GM19468 (cell line): ENCODE measurements around the gene GOLGA8B.
"Not testable (repeated sequence)": the region's sequence is repeated elsewhere in the genome, so short reads cannot be mapped to it uniquely, and the experiment has no call there.

Source experiments
- ATAC-seq: cut with Tn5 transposase; IDR thresholded peaks from one replicate; pipeline ENCODE4 v1.9.1; 2021; ENCODE audit warnings: mild to moderate bottlenecking, moderate library complexity, moderate number of reproducible peaks; ENCODE audit not compliant: unreplicated experiment; ENCODE audit errors: extremely low read depth

GOLGA8B gene

GRCh38 chr15:34598799-34599585, 15.5 kb upstream of the GOLGA8B start:
- ATAC-seq: no peak

DNA sequence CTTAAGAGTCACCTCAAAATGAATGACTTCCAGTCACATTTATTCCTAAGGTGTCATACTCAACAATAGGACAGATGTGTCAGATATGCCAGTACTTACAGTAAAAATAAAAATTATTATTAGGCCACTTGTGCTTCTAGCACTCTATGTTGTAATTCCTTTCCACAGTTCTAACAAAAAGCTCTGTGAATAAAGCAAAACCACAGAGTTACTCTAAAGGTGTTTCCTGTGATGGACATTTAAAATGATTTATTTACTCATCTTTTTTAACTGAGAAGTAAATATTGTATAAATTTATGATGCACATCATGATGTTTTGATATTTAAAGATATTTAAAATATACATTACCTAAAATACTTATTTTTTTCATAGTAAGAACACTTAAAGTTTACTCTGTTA, 13.9 kb upstream of the GOLGA8B start:
- no peak for ATAC-seq

- ATAC-seq: no peak
Observed at GRCh38 chr15:34594361-34594760, 10.9 kb upstream of the GOLGA8B start.

DNA sequence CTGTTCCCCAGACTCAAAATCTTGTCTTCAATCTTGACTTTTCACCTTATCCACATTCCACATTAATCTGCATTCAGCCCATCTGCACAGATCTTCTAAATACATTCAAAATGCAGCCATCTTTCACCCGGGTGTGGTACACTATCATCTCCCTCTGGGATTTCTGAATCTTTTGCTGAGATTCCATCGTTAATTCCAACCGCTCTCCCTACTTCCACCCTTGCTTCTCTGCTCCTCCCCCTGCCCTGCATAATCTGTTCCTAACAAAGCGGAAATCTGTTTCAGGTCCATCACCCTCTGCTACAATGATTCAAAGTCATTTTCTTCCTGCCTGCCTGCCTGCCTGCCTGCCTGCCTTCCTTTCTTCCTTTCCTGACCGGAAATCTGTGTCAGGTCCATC, 7.9 kb upstream of the GOLGA8B start:
- ATAC-seq: no peak

- no peak for ATAC-seq
Observed at GRCh38 chr15:34588046-34588674, 4.7 kb upstream of the GOLGA8B start.

GRCh38 chr15:34585966-34586365, 2.5 kb upstream of the GOLGA8B start:
- not testable (repeated sequence) for ATAC-seq

- no peak for ATAC-seq
Observed at GRCh38 chr15:34584996-34585395, 1.5 kb upstream of the GOLGA8B start.

GRCh38 chr15:34584330-34584668, 848 bp upstream of the GOLGA8B start:
- ATAC-seq: no peak

- peak; percentile 2 for ATAC-seq
Observed at GRCh38 chr15:34582461-34583371, 735 bp downstream of the GOLGA8B start.

GRCh38 chr15:34581687-34582460, 1.6 kb downstream of the GOLGA8B start:
- ATAC-seq: not testable (repeated sequence)

DNA sequence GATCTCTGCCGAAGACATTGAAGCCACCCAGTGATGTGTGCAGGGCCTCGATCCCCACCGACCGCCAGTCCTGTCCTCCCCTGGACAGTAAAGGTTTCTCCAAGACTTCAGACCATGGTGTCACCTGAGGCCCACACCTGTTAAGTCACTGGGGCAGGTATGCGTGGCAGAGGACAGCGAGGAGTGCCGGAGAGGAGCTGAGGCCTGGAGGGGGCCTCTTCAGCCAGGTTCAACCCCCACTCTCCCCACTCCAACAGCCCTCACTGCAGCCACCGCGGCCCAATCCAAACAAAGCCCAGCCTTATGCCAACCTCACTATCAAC, 2.4 kb downstream of the GOLGA8B start:
- ATAC-seq: no peak

- ATAC-seq: not testable (repeated sequence)
Observed at GRCh38 chr15:34580251-34581042, 3.0 kb downstream of the GOLGA8B start.

DNA sequence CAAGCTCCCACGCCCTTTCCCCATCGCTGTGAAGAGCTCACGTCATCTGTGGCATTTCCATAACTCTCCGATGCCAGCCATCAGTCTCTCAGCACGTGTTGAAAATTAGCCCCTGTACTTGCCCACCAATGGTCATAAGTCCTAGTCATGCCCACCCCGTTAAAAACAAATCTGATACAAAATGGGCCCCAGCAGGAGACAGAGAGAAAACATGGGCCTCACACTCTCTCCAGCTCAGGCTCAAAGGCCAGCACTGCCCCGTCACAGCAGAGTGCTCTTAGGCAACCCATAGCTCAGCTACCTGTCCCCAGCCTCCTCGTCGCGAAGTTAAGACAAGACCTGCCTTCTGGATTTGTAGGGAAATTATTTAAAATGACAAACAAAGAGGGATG, 5.2 kb downstream of the GOLGA8B start:
- ATAC-seq: no peak

GRCh38 chr15:34577658-34578282, 5.7 kb downstream of the GOLGA8B start:
- ATAC-seq: not testable (repeated sequence)

DNA sequence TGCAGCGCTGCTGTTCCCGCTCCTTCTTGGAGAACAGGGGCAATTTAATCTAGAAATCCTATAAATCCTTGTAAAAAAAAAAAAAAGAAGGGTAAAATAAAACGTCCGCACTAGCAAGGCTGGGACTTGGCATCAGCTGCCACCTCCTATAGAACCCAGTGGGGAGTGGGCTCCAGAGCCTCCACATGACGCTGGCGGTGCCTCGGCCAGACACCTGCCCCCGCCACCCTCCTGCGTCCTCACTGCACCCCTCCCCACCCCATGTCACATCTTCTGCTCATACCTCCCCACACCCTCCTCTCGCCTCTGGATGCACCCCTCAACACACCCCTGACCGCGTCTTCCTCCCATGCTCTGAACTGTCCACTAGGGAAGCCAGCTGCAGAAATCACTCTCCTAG, 8.4 kb downstream of the GOLGA8B start:
- ATAC-seq: not testable (repeated sequence)

DNA sequence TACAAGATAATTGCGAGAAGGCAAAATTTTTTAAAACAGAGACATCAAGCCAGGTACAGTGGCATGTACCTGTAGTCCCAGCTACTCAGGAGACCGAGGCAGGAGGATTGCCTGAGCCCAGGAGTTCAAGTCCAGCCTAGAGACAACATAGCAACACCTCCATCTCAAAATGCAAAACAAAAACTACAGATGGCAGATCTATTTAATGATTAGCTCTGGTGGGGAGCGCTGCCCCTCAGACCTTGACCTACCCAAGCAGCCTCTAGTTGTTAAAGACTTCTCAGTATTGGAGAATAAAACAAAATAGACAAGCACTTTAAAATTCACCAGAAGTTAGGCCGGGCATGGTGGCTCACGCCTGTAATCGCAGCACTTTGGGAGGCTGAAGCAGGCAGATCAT, 10.5 kb downstream of the GOLGA8B start:
- not testable (repeated sequence) for ATAC-seq

DNA sequence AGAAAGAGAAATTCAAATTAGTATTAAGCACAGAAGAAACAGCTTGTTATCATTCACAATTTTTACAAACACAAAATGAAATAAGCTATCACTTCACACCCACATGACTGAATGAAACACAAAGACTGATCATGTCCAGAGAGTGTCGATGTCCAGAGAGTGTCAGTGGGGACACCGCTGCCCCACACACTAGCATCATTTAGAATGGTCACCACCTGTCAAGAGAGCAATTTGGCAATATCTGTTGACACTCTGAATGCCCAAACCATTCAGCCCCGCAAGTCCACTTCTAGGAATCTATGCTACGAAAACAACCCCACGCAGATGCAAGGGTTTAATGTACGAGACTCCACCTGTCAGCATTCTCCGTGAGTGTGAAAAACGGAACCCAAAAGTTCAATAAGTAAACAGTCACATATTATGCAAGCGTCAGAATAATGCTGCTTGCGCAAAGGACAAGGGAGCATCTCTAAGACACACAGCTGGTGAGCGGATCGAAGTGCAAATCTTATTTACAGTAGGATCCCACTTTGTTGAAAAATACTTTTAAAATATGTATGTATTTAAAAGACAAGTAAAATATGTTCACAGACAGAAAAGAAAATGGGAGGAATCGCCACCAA, 11.3 kb downstream of the GOLGA8B start:
- ATAC-seq: not testable (repeated sequence)

- ATAC-seq: not testable (repeated sequence)
Observed at GRCh38 chr15:34569670-34570396, 13.6 kb downstream of the GOLGA8B start.
